HT1080 (cell line): Measurements from ENCODE around the gene ANK2. TPM values are rescaled to one million over a fixed set of nuclear protein-coding genes. Genes with fewer than 3 reads are reported as not detected.

Experiments used
- DNase-seq: peaks from one replicate; pipeline ENCODE4 v3.0.0-alpha.2; 2015; ENCODE audit warnings: low read depth
- total RNA-seq: library from RNA; depleted of rRNA; stranded (reverse); fragments of >200 nt; shearing (Covaris generic); gene quantifications from 2 replicates; pipeline ENCODE4 v1.2.3, GENCODE V29; 2014

ANK2 gene
- total RNA-seq, 1 experiment from 2014 or later, result 12.1 TPM

GRCh38 chr4:113330200-113330599, 280.7 kb downstream of the ANK2 start:
- no peak for DNase-seq

GRCh38 chr4:113331811-113332210, 282.4 kb downstream of the ANK2 start:
- no peak for DNase-seq

GRCh38 chr4:113332701-113333100, 283.2 kb downstream of the ANK2 start:
- DNase-seq, result no peak

GRCh38 chr4:113335746-113336145, 286.3 kb downstream of the ANK2 start:
- DNase-seq, result no peak

GRCh38 chr4:113336556-113336955, 287.1 kb downstream of the ANK2 start:
- peak; percentile 48 for DNase-seq

- DNase-seq, result no peak
Observed at GRCh38 chr4:113339430-113339813, 290.0 kb downstream of the ANK2 start.

GRCh38 chr4:113344100-113344499, 294.6 kb downstream of the ANK2 start:
- DNase-seq, result no peak

GRCh38 chr4:113347245-113347644, 297.8 kb downstream of the ANK2 start:
- no peak for DNase-seq

- no peak for DNase-seq
Observed at GRCh38 chr4:113349430-113349829, 300.0 kb downstream of the ANK2 start.

- no peak for DNase-seq
Observed at GRCh38 chr4:113350576-113350975, 301.1 kb downstream of the ANK2 start.

GRCh38 chr4:113355550-113356371, 306.3 kb downstream of the ANK2 start:
- DNase-seq, result peak; percentile 95

GRCh38 chr4:113356453-113356852, 307.0 kb downstream of the ANK2 start:
- DNase-seq, result no peak

GRCh38 chr4:113358784-113359183, 309.3 kb downstream of the ANK2 start:
- DNase-seq, result peak; percentile 20

- no peak for DNase-seq
Observed at GRCh38 chr4:113365377-113365776, 315.9 kb downstream of the ANK2 start.

GRCh38 chr4:113368056-113368455, 318.6 kb downstream of the ANK2 start:
- DNase-seq, result no peak

GRCh38 chr4:113371111-113371510, 321.7 kb downstream of the ANK2 start:
- no peak for DNase-seq

- DNase-seq, result no peak
Observed at GRCh38 chr4:113375964-113376666, 326.7 kb downstream of the ANK2 start.

GRCh38 chr4:113378836-113379235, 329.4 kb downstream of the ANK2 start:
- no peak for DNase-seq

- DNase-seq, result no peak
Observed at GRCh38 chr4:113382704-113383103, 333.3 kb downstream of the ANK2 start.

GRCh38 chr4:113383111-113383785, 333.8 kb downstream of the ANK2 start:
- peak; percentile 77 for DNase-seq

GRCh38 chr4:113384600-113384999, 335.1 kb downstream of the ANK2 start:
- peak; percentile 83 for DNase-seq

- DNase-seq, result no peak
Observed at GRCh38 chr4:113385281-113385899, 335.9 kb downstream of the ANK2 start.
